Measurements from ENCODE around the gene POLR1G. TPM values are rescaled to one million over a fixed set of nuclear protein-coding genes. Genes with fewer than 3 reads are reported as not detected.

POLR1G gene
- polyA plus RNA-seq, 2 of the 4 experiments (the other 2 are of a cell fraction), result 15.1 to 31.2 TPM

DNA sequence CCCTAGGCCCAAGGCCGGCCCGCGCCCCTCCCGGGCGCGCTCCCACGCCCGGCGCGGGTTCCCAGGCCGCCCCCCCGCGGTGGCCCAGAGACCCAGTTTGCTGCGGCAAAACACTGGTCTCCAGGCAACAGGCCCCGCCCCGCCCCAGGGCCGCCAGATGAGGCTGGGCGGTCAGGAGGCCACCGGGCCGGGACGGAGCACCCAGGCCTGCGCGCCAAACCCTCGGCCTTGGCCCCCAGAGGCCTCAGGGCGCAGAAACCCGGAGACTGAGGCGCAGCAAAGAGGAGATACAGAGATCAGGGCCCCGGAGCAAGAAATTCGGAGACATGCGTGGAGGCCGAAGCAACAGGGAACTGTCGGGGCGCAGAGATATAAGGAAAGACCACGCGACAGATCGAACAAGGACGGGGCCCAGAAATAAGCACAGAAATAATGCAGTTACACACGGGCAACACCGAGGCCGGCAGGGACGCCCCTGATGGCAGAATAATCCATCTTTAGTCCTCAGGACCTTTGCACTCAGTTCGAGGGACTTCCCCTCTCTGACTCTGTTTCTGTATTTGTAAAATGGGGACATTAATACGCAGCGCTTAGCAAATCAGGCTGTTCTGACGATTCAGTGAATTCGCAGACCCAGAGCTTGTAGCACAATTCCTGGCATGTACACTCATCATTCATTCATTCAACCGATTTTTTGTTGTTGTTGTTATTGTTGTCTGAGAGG is 38.0 kb downstream of the POLR1G start (continued):
- TF ChIP-seq GATA3 (IDR thresholded peaks at IDR 0.05; ENCODE audit: borderline replicate concordance) (0 out of 2 replicates have a peak, but pooled peaks have one; percentile 14), SREBF2 (IDR thresholded peaks at IDR 0.05) (no peak), CHD2 (IDR thresholded peaks at IDR 0.05; ENCODE audit: low read length, partially characterized antibody) (no peak)

GRCh38 chr19:45445139-45445538 is 38.7 kb downstream of the POLR1G start:
- no peak overlapping the region for H3K4me3 ChIP-seq
- H3K9me3 ChIP-seq, result no peaks in the 10 kb centered on the region
- 91% methylated on average over 4 of the region's 4 CpGs for WGBS (ENCODE audit: missing lambda C conversion rate)
- POLR2A ChIA-PET, result interaction anchor here (1.8 kb wide), 1 partner anchor 24 kb away, joined by 7 read pairs; the partner anchor contains the start of gene FOSB
- peak overlapping the region; percentile 99; the same call in 2 of the 3 replicates for H3K4me2 ChIP-seq
- FAIRE-seq, result no peak
- no peak for ATAC-seq
- peaks cover 48% of the 10 kb centered on the region for H3K4me1 ChIP-seq
- H3K27ac ChIP-seq, result peak overlapping the region in 1 of 2 experiments; percentile 86; a peak in 2 of 6 replicates
- CTCF ChIA-PET, result interaction anchor here (0.7 to 27.6 kb wide), 8 partner anchors 8 to 237 kb away, joined by 3 to 1883 read pairs (median 6); partner anchors contain the start of gene FOSB
- DNase-seq (ENCODE audit: low read depth in 1 of 2, low spot score in 1 of 2), result no peak
- TF ChIP-seq KDM5A (IDR thresholded peaks at IDR 0.05) (no peak), SMC3 (IDR thresholded peaks at IDR 0.05) (no peak), POLR2A (IDR thresholded peaks at IDR 0.05; ENCODE audit: low read length) (no peak), PBX3 (IDR thresholded peaks at IDR 0.05) (no peak), CBX2 (IDR thresholded peaks at IDR 0.05; ENCODE audit: borderline replicate concordance, low read depth) (no peak), CTCF (IDR thresholded peaks at IDR 0.05) (no peak), MAFK (IDR thresholded peaks at IDR 0.05; ENCODE audit: partially characterized antibody) (no peak), HDAC2 (IDR thresholded peaks at IDR 0.05) (no peak), FOSL2 (IDR thresholded peaks at IDR 0.05) (no peak), FOSL2 (CRISPR knock-in tag; IDR thresholded peaks at IDR 0.05) (no peak), NFE2L2 (conservative IDR thresholded peaks at IDR 0.05; ENCODE audit: low read length) (no peak), CBX8 (IDR thresholded peaks at IDR 0.05) (no peak), FOXS1 (CRISPR knock-in tag; IDR thresholded peaks at IDR 0.05) (no peak), MYC (IDR thresholded peaks at IDR 0.05; ENCODE audit: borderline replicate concordance, low read length) (no peak), BHLHE40 (IDR thresholded peaks at IDR 0.05; ENCODE audit: low read depth, low read length) (no peak), FOSB (CRISPR knock-in tag; IDR thresholded peaks at IDR 0.05) (no peak), CHD4 (IDR thresholded peaks at IDR 0.05; ENCODE audit: borderline replicate concordance) (no peak), RCOR1 (IDR thresholded peaks at IDR 0.05; ENCODE audit: low read depth, low read length) (no peak)
- TF ChIP-seq, protein P1, sequence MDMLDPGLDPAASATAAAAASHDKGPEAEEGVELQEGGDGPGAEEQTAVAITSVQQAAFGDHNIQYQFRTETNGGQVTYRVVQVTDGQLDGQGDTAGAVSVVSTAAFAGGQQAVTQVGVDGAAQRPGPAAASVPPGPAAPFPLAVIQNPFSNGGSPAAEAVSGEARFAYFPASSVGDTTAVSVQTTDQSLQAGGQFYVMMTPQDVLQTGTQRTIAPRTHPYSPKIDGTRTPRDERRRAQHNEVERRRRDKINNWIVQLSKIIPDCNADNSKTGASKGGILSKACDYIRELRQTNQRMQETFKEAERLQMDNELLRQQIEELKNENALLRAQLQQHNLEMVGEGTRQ (IDR thresholded peaks at IDR 0.05), result no peak
- TF ChIP-seq, protein P2, sequence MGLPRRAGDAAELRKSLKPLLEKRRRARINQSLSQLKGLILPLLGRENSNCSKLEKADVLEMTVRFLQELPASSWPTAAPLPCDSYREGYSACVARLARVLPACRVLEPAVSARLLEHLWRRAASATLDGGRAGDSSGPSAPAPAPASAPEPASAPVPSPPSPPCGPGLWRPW (IDR thresholded peaks at IDR 0.05), result no peak

GRCh38 chr19:45446295-45446694 is 39.9 kb downstream of the POLR1G start:
- H3K9me3 ChIP-seq, result no peaks in the 10 kb centered on the region
- no peak for ATAC-seq
- POLR2A ChIA-PET, result interaction anchor here (1.8 kb wide), 1 partner anchor 22 kb away, joined by 7 read pairs; the partner anchor contains the start of gene FOSB
- 64% methylated on average over 6 of the region's 6 CpGs for WGBS (ENCODE audit: missing lambda C conversion rate)
- CTCF ChIA-PET, result interaction anchor here (0.5 to 27.6 kb wide), 9 partner anchors 9 to 196 kb away, joined by 4 to 1883 read pairs (median 5); partner anchors contain the start of gene FOSB
- no peak for FAIRE-seq
- DNase-seq (ENCODE audit: low read depth in 1 of 2, low spot score in 1 of 2), result peak in 1 of 2 experiments; percentile 83
- H3K4me2 ChIP-seq, result no peak overlapping the region
- no peak overlapping the region for H3K4me3 ChIP-seq
- peaks cover 40% of the 10 kb centered on the region for H3K4me1 ChIP-seq
- no peak overlapping the region for H3K27ac ChIP-seq
- TF ChIP-seq HDAC2 (IDR thresholded peaks at IDR 0.05), result peak; percentile 81
- no peak for TF ChIP-seq RNF2 (IDR thresholded peaks at IDR 0.05; ENCODE audit: borderline replicate concordance, low read depth)
- TF ChIP-seq ZSCAN20 (CRISPR knock-in tag; IDR thresholded peaks at IDR 0.05), result no peak
- TF ChIP-seq CTCF (IDR thresholded peaks at IDR 0.05), result peak; percentile 79
- 0 out of 2 replicates have a peak, but pooled peaks have one; percentile 25 for TF ChIP-seq NFE2L2 (conservative IDR thresholded peaks at IDR 0.05; ENCODE audit: low read length)
- TF ChIP-seq, protein P3, sequence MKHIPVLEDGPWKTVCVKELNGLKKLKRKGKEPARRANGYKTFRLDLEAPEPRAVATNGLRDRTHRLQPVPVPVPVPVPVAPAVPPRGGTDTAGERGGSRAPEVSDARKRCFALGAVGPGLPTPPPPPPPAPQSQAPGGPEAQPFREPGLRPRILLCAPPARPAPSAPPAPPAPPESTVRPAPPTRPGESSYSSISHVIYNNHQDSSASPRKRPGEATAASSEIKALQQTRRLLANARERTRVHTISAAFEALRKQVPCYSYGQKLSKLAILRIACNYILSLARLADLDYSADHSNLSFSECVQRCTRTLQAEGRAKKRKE (CRISPR knock-in tag; IDR thresholded peaks at IDR 0.05; ENCODE audit: low read depth), result no peak
- no peak for TF ChIP-seq CBX2 (IDR thresholded peaks at IDR 0.05; ENCODE audit: borderline replicate concordance, low read depth)
- TF ChIP-seq EHF (CRISPR knock-in tag; IDR thresholded peaks at IDR 0.05), result no peak
- TF ChIP-seq POLR2AphosphoS2 (conservative IDR thresholded peaks at IDR 0.05; ENCODE audit: low read length), result 0 out of 2 replicates have a peak, but pooled peaks have one; percentile 78
- TF ChIP-seq MAZ (IDR thresholded peaks at IDR 0.05; ENCODE audit: borderline replicate concordance, low read depth, low read length), result 0 out of 2 replicates have a peak, but pooled peaks have one; percentile 31

All from A549 (cell line).